ENCODE data around the gene BMAL2.

DNA sequence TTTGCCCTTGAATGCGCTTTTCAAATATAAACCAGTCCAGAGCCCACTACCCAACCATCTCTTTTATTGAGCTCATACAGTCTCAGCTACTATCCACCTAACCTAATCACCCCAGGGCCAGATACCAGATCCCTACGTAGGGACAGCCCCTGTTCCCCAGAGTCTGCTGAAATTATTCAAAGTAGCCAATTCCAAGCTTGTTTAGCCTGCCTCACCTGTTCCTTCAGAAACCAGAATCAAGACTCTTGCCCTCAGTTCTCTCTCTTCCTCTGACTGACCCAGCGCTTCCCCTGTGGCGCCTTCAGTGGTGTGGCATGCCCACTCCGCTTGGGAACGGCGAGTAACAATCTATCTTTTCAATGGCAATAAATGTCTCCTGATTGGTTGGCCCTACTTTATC is 18.8 kb downstream of the BMAL2 start:
- TF ChIP-seq POLR2AphosphoS5 (IDR thresholded peaks at IDR 0.05; ENCODE audit: low read depth) = no peak
- TF ChIP-seq, protein P1, sequence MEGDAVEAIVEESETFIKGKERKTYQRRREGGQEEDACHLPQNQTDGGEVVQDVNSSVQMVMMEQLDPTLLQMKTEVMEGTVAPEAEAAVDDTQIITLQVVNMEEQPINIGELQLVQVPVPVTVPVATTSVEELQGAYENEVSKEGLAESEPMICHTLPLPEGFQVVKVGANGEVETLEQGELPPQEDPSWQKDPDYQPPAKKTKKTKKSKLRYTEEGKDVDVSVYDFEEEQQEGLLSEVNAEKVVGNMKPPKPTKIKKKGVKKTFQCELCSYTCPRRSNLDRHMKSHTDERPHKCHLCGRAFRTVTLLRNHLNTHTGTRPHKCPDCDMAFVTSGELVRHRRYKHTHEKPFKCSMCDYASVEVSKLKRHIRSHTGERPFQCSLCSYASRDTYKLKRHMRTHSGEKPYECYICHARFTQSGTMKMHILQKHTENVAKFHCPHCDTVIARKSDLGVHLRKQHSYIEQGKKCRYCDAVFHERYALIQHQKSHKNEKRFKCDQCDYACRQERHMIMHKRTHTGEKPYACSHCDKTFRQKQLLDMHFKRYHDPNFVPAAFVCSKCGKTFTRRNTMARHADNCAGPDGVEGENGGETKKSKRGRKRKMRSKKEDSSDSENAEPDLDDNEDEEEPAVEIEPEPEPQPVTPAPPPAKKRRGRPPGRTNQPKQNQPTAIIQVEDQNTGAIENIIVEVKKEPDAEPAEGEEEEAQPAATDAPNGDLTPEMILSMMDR (conservative IDR thresholded peaks at IDR 0.05; ENCODE audit: low read depth in 2 of 2) = no peak
- no peak for TF ChIP-seq CREB1 (CRISPR knock-in tag; IDR thresholded peaks at IDR 0.05; ENCODE audit: low read depth)
- TF ChIP-seq EZH2 (IDR thresholded peaks at IDR 0.05; ENCODE audit: low read depth, unreplicated experiment) = no peak
- TF ChIP-seq, protein P2, sequence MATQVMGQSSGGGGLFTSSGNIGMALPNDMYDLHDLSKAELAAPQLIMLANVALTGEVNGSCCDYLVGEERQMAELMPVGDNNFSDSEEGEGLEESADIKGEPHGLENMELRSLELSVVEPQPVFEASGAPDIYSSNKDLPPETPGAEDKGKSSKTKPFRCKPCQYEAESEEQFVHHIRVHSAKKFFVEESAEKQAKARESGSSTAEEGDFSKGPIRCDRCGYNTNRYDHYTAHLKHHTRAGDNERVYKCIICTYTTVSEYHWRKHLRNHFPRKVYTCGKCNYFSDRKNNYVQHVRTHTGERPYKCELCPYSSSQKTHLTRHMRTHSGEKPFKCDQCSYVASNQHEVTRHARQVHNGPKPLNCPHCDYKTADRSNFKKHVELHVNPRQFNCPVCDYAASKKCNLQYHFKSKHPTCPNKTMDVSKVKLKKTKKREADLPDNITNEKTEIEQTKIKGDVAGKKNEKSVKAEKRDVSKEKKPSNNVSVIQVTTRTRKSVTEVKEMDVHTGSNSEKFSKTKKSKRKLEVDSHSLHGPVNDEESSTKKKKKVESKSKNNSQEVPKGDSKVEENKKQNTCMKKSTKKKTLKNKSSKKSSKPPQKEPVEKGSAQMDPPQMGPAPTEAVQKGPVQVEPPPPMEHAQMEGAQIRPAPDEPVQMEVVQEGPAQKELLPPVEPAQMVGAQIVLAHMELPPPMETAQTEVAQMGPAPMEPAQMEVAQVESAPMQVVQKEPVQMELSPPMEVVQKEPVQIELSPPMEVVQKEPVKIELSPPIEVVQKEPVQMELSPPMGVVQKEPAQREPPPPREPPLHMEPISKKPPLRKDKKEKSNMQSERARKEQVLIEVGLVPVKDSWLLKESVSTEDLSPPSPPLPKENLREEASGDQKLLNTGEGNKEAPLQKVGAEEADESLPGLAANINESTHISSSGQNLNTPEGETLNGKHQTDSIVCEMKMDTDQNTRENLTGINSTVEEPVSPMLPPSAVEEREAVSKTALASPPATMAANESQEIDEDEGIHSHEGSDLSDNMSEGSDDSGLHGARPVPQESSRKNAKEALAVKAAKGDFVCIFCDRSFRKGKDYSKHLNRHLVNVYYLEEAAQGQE (IDR thresholded peaks at IDR 0.05; ENCODE audit: unreplicated experiment) = no peak
- no peak for TF ChIP-seq EZH2phosphoT487 (IDR thresholded peaks at IDR 0.05; ENCODE audit: unreplicated experiment)
- no peak for TF ChIP-seq NANOG (IDR thresholded peaks at IDR 0.05; ENCODE audit: borderline replicate concordance)
- no peak for TF ChIP-seq JUNB (IDR thresholded peaks at IDR 0.05; ENCODE audit: unreplicated experiment)
